Measurements from ENCODE around the gene DNAH5.

Gene DNAH5

GRCh38 chr5:13943676-13944075 is 812 bp downstream of the DNAH5 start:
- DNase-seq (ENCODE audit: low read depth) = no peak

- no peak for DNase-seq (ENCODE audit: low read depth)
Measured at GRCh38 chr5:13941468-13941867, 3.0 kb downstream of the DNAH5 start.

DNA sequence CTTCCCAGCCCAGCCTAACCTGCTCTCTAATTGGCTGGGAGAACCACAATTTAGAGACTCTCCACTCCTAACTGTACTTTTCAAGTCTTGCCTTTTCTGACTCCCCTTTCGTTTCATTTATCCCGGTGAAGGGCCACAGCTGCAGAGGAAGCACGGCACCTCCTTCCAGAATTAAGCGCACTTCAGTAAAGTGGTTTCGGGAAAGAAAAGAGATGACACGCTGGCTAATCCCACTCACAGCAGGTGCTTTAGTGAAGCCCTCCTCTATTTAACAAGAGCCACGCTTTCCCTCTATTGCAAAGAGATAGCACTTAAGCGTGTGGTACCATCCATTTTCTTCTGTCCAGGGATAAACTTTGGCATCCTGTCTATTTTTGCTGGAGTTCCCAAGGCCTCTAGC is 4.8 kb downstream of the DNAH5 start:
- DNase-seq (ENCODE audit: low read depth) = no peak

GRCh38 chr5:13934921-13935320 is 9.6 kb downstream of the DNAH5 start:
- DNase-seq (ENCODE audit: low read depth) = no peak

DNA sequence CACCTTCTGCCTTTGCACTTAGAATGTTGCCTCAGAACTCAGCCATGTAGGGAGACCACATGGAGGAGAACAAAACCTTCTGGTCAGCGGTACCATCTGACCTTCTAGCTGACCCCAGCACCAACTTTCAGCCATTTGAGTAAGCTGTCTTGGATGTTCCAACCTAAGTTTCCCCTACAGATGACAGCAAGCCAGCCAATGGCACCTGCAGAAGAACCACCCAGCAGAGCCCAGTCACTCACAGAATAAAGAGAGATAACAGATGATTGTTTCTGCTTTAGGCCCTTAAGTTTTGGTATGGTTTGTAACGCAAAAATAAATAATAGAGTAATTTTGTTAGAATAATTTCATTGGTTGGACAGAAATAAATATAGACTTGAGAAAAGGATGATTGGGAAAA is 10.4 kb downstream of the DNAH5 start:
- DNase-seq (ENCODE audit: low read depth) = no peak

- no peak for DNase-seq (ENCODE audit: low read depth)
Measured at GRCh38 chr5:13932561-13932960, 11.9 kb downstream of the DNAH5 start.

- DNase-seq (ENCODE audit: low read depth) = no peak
Measured at GRCh38 chr5:13932011-13932410, 12.5 kb downstream of the DNAH5 start.

DNA sequence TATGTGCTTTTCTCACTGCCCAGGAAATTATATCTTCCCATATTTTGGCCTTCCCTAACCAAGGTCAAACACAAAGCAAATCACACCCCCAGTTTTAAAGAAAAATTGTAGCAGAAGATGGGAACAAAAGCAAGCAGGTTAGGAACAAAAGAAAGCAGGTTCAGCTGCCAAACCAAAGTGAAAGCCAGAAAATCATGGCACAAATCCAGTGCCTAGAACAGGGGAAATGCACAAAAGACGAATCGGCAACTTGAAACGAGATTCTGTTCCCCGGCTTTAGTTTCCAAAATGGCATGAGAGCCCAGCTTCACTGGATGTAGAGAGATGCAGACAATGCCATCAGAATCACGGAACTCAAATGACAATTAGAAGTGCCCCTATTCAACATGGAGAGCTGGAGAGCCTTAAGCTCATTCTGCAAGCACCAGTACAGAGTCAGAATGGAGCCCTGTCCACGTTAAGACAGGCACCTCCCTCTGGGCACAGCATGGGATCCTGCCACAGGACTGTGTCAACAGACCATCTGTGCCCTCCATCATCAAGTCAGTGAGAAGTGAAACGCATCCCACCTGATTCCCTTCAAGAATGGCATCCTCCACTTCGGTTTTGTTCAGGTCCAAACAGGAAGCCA is 13.8 kb downstream of the DNAH5 start:
- DNase-seq (ENCODE audit: low read depth) = no peak

DNA sequence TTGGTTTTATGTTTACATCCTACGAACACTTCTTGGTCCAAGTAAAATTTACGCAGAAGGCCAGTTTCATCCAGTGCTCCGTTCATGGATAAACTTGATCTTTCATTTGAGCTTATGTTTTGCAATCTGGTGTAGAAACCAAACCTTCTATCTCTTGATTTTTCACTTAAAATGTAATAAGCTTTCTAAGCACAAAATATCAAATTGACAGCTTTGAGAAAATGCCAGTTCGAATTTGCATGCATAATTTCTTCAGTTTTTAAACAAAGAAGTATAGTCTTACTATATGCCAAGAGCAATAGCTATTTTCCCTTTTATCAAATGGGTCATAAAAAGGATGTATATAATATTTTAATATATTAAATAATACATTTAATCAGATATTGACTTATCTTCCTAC is 17.8 kb downstream of the DNAH5 start:
- DNase-seq (ENCODE audit: low read depth) = no peak

GRCh38 chr5:13921578-13921977 is 22.9 kb downstream of the DNAH5 start:
- no peak for DNase-seq (ENCODE audit: low read depth)

GRCh38 chr5:13919786-13920185 is 24.7 kb downstream of the DNAH5 start:
- no peak for DNase-seq (ENCODE audit: low read depth)

DNA sequence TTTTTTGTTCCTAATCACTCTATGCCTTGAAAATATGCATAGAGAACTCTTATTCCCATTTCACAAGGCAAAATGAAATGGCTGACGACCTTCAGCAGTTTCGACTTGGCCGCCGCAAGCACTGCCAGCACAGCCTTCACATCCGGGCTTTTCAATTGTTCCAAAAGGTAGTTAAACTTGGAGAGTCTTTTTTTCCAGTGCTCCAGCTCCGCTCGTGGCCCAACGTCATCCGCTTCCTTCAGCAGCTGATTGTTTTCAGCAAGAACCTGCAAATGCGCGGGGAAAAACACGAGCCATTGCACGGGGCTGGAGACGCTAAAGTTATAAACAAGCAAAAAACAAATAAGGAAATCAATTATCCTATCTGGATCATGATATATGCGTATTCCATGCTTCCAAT is 25.4 kb downstream of the DNAH5 start:
- DNase-seq (ENCODE audit: low read depth) = no peak

DNA sequence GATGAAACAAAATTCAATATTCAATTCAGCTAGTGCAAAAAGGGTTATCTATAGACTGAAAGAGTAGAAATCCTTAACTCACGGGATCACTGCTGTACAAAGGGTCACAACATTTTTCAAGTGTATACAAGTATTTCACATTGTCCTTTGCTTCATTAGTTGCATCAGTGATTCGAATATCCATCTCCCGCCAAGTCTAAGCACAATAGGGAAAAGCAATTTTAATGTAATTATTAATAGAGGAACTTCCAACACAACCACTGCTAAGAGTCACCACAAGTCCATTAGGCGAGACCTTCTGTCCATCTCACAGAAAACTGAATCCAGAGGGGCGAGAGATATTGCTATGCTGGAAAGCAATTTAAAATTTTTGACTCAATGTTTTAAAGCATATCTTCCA is 27.4 kb downstream of the DNAH5 start:
- DNase-seq (ENCODE audit: low read depth) = no peak

- no peak for DNase-seq (ENCODE audit: low read depth)
Measured at GRCh38 chr5:13913962-13914361, 30.5 kb downstream of the DNAH5 start.

DNA sequence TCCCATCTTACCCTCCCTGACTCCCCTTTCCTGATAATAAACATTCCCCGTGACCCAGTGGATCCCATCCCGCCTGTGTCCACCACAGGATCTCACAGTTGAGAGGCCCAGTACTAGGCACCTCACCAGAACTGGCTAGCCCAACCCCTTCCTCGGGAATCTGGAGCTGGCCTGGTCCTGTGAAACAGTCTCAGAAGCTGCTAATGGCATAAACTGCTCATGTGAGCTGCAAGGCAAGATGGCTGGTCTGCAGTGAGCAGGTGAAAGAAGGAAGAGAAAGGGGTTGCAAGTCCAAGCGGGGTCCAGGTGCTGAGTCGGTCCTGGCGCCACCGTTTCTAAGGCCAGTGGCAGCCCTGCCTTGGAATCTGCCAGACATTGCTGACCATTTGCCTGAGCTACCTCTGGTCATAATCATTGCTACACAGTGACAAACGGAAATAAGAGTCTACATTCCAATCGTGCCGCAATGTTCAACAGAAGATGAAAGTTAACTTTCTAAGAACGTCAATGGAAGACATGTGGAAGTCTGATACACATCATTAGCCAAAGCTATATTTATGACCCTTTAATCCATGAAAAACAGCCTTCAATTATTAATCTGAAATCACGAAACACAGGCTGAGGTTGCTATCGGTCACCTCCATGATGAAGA is 33.7 kb downstream of the DNAH5 start:
- DNase-seq (ENCODE audit: low read depth) = no peak

GRCh38 chr5:13910201-13910600 is 34.3 kb downstream of the DNAH5 start:
- DNase-seq (ENCODE audit: low read depth) = no peak

GRCh38 chr5:13909271-13909670 is 35.2 kb downstream of the DNAH5 start:
- DNase-seq (ENCODE audit: low read depth) = no peak

DNA sequence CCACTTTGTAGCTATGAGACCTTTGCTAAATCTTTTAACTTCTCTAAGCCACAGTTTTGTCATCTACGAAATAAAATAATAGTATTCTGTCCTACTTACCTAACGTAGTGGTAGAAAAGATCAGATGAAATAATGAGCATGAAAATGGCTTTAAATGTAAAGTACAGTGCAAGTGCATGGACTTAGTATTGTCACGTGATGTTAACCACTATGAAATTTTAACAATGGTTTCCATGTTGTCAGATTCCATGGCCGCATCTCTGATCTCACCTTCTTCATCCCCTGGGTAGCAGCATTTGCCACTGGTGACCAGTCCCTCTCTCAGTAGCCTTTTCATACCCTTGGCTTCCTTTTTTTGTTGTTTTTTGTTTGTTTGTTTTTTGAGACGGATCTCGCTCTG is 45.9 kb downstream of the DNAH5 start:
- no peak for DNase-seq (ENCODE audit: low read depth)

DNA sequence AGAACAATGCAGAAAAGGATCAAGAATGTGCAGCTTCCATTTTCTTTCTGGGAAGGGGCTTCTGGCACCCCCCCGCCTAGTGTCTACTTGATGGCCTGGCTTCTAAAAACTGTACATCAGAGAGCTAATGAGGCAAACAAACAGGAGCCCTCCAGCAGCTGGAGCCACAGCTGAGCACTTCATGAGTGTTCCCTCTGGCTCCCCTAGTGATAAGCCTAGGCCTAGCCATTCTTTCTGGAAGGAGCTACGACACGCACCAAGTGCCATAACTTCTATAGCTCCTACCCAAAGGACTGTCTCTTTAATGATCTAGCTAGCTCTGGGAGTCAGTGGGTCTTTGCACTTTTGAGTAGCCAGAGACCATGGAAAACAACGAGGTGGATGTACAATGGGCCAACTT is 66.1 kb downstream of the DNAH5 start:
- no peak for DNase-seq (ENCODE audit: low read depth)

DNA sequence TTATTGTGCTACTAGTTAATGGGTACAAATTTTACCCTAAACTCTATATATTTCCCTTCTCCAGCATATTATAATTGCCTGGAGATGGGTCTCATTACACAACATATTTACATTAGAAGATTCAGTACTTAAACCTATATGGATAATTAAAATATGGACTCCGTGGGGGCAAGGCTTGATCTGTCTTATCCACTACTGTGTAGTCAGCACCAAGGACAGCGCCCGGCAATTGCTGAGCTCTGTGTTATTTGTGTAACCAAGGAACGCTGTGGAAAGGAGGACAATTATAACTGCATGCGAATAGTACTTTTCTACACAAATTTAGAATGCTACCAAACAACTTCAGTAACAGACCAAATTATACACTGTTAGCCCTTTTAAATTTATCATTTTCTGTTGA is 77.7 kb downstream of the DNAH5 start:
- no peak for DNase-seq (ENCODE audit: low read depth)

GRCh38 chr5:13865312-13865711 is 79.2 kb downstream of the DNAH5 start:
- no peak for DNase-seq (ENCODE audit: low read depth)

DNA sequence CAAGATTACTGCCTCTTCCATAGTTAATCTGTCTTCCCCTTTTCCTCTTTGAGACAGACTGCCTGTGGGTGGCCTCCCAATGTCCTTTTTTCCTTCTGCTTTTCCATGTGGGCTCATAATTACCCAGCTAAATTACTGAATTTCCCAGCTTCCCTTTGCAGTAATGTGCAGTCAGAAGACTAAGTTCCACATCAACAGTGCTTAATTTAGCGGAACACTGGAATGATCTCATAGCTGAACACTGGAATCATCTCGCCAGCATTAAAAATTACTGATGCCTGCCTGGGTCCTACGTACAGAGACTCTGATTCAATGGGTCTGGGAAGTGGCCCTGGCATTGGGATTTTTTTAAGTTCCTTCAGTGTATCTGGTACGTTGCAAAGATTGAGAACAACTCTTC is 84.3 kb downstream of the DNAH5 start:
- no peak for DNase-seq (ENCODE audit: low read depth)

- DNase-seq (ENCODE audit: low read depth) = no peak
Measured at GRCh38 chr5:13859270-13860065, 85.0 kb downstream of the DNAH5 start.
